Inferior parietal cortex (tissue), 1 donor: ENCODE data around the gene ADAMTS19.
"Not testable (repeated sequence)": the region's sequence is repeated elsewhere in the genome, so short reads cannot be mapped to it uniquely, and the experiment has no call there.

Experiments used
- DNase-seq: peaks from one replicate; pipeline ENCODE4 v3.0.0-alpha.2; 2016; ENCODE audit errors: extremely low spot score

Gene ADAMTS19

GRCh38 chr5:129477532-129477931, 17.4 kb downstream of the ADAMTS19 start:
- no peak for DNase-seq

- DNase-seq = no peak
Observed at GRCh38 chr5:129481161-129481560, 21.1 kb downstream of the ADAMTS19 start.

- DNase-seq = no peak
Observed at GRCh38 chr5:129496421-129496820, 36.3 kb downstream of the ADAMTS19 start.

GRCh38 chr5:129496864-129497595, 36.9 kb downstream of the ADAMTS19 start:
- no peak for DNase-seq

- DNase-seq = no peak
Observed at GRCh38 chr5:129499208-129499852, 39.2 kb downstream of the ADAMTS19 start.

- no peak for DNase-seq
Observed at GRCh38 chr5:129500101-129500500, 40.0 kb downstream of the ADAMTS19 start.

GRCh38 chr5:129506086-129506485, 46.0 kb downstream of the ADAMTS19 start:
- DNase-seq = no peak

- DNase-seq = no peak
Observed at GRCh38 chr5:129506950-129507349, 46.9 kb downstream of the ADAMTS19 start.

- no peak for DNase-seq
Observed at GRCh38 chr5:129507527-129507926, 47.4 kb downstream of the ADAMTS19 start.

GRCh38 chr5:129508606-129509005, 48.5 kb downstream of the ADAMTS19 start:
- no peak for DNase-seq

GRCh38 chr5:129509363-129509975, 49.4 kb downstream of the ADAMTS19 start:
- no peak for DNase-seq

- no peak for DNase-seq
Observed at GRCh38 chr5:129511291-129511690, 51.2 kb downstream of the ADAMTS19 start.

- DNase-seq = no peak
Observed at GRCh38 chr5:129541051-129541450, 81.0 kb downstream of the ADAMTS19 start.

GRCh38 chr5:129541648-129542251, 81.7 kb downstream of the ADAMTS19 start:
- DNase-seq = no peak

- DNase-seq = no peak
Observed at GRCh38 chr5:129547137-129547536, 87.0 kb downstream of the ADAMTS19 start.

GRCh38 chr5:129554134-129554904, 94.2 kb downstream of the ADAMTS19 start:
- no peak for DNase-seq

GRCh38 chr5:129563585-129563984, 103.5 kb downstream of the ADAMTS19 start:
- no peak for DNase-seq

GRCh38 chr5:129569295-129569694, 109.2 kb downstream of the ADAMTS19 start:
- DNase-seq = no peak

GRCh38 chr5:129572060-129572459, 112.0 kb downstream of the ADAMTS19 start:
- DNase-seq = no peak

- DNase-seq = not testable (repeated sequence)
Observed at GRCh38 chr5:129584496-129584895, 124.4 kb downstream of the ADAMTS19 start.

GRCh38 chr5:129591508-129592160, 131.5 kb downstream of the ADAMTS19 start:
- DNase-seq = no peak
